Activated T-helper 17 cell treated with anti-CD3 and anti-CD28 coated beads, Interleukin-2, amount 50 U/mL, for 72 hours (primary cell): ENCODE results near the gene HCLS1. TPM values are rescaled to one million over a fixed set of nuclear protein-coding genes. Genes with fewer than 3 reads are reported as not detected.
"Not testable (repeated sequence)": the region's sequence is repeated elsewhere in the genome, so short reads cannot be mapped to it uniquely, and the experiment has no call there.

ENCODE experiments used
- ATAC-seq: fragments of 150-1000 bp; cut with Tn5 transposase; replicated peaks from 2 replicates; pipeline ENCODE4 v1.10.0; 2021; ENCODE audit warnings: mild to moderate bottlenecking, moderate library complexity
- H3K27ac Mint-ChIP-seq: one replicate; pipeline ENCODE4 v1.8.0; 2022; ENCODE audit warnings: mixed read lengths
- H3K27me3 Mint-ChIP-seq: one replicate; pipeline ENCODE4 v1.8.0; 2022; ENCODE audit warnings: mixed read lengths
- H3K36me3 Mint-ChIP-seq: one replicate; pipeline ENCODE4 v1.8.0; 2022; ENCODE audit warnings: low read depth, mild to moderate bottlenecking, mixed read lengths
- H3K4me1 Mint-ChIP-seq: one replicate; pipeline ENCODE4 v1.8.0; 2022; ENCODE audit warnings: mixed read lengths
- H3K4me3 Mint-ChIP-seq: one replicate; pipeline ENCODE4 v1.8.0; 2022; ENCODE audit warnings: mild to moderate bottlenecking, mixed read lengths
- H3K9me3 Mint-ChIP-seq: one replicate; pipeline ENCODE4 v1.8.0; 2022; ENCODE audit warnings: mixed read lengths
- total RNA-seq, 2 donors: library from RNA; stranded (reverse); gene quantifications; one replicate each; pipeline ENCODE4 v1.2.3, GENCODE V29; 2022

The HCLS1 gene
- total RNA-seq = 100 to 1,000 TPM; 255 to 289 TPM

- Mint-ChIP-seq H3K27me3 (no peaks in the 10 kb centered on the region), H3K9me3 (peaks cover 4% of the 10 kb centered on the region), H3K4me3 (peak within 1 kb of the TSS; percentile 97), H3K4me1 (peaks cover 25% of the 10 kb centered on the region), H3K27ac (peak within 1 kb of the TSS; percentile 99), H3K36me3 (peaks cover 74% of the 10 kb centered on the region)
- ATAC-seq = peak; percentile 86
These were observed at the start of gene HCLS1 for GRCh38 chr3:121660356-121661171. Gene HCLS1, minus strand, starts transcription at chr3:121660903. Its CDS starts 2,556 bp downstream, at chr3:121658347.

GRCh38 chr3:121710347-121710746 is 49.6 kb upstream of the HCLS1 start:
- H3K9me3 Mint-ChIP-seq = no peaks in the 10 kb centered on the region
- H3K36me3 Mint-ChIP-seq = peaks cover 92% of the 10 kb centered on the region
- no peaks in the 10 kb centered on the region for H3K27me3 Mint-ChIP-seq
- no peak overlapping the region for H3K4me3 Mint-ChIP-seq
- H3K27ac Mint-ChIP-seq = no peak overlapping the region
- no peak for ATAC-seq
- H3K4me1 Mint-ChIP-seq = peaks cover 11% of the 10 kb centered on the region

GRCh38 chr3:121707531-121708273 is 47.0 kb upstream of the HCLS1 start:
- Mint-ChIP-seq H3K36me3 (peaks cover 90% of the 10 kb centered on the region), H3K9me3 (no peaks in the 10 kb centered on the region), H3K4me1 (peaks cover 13% of the 10 kb centered on the region), H3K27ac (no peak overlapping the region), H3K27me3 (no peaks in the 10 kb centered on the region), H3K4me3 (no peak overlapping the region)
- no peak for ATAC-seq

- Mint-ChIP-seq H3K9me3 (no peaks in the 10 kb centered on the region), H3K4me3 (no peak overlapping the region), H3K27ac (no peak overlapping the region), H3K27me3 (no peaks in the 10 kb centered on the region), H3K36me3 (peaks cover 98% of the 10 kb centered on the region), H3K4me1 (peaks cover 13% of the 10 kb centered on the region)
- ATAC-seq = no peak
These were observed 44.8 kb upstream of the HCLS1 start for GRCh38 chr3:121705541-121705940.

GRCh38 chr3:121703973-121704372 is 43.3 kb upstream of the HCLS1 start:
- no peak for ATAC-seq
- Mint-ChIP-seq H3K27ac (no peak overlapping the region), H3K9me3 (no peaks in the 10 kb centered on the region), H3K4me3 (no peak overlapping the region), H3K4me1 (peaks cover 6% of the 10 kb centered on the region), H3K36me3 (peaks cover 98% of the 10 kb centered on the region), H3K27me3 (no peaks in the 10 kb centered on the region)

- Mint-ChIP-seq H3K4me1 (no peaks in the 10 kb centered on the region), H3K9me3 (no peaks in the 10 kb centered on the region), H3K27ac (no peak overlapping the region), H3K36me3 (peaks cover 72% of the 10 kb centered on the region), H3K4me3 (no peak overlapping the region), H3K27me3 (no peaks in the 10 kb centered on the region)
- no peak for ATAC-seq
These were observed 38.2 kb upstream of the HCLS1 start for GRCh38 chr3:121698901-121699300.

- H3K27me3 Mint-ChIP-seq = no peaks in the 10 kb centered on the region
- no peaks in the 10 kb centered on the region for H3K9me3 Mint-ChIP-seq
- H3K27ac Mint-ChIP-seq = no peak overlapping the region
- peaks cover 68% of the 10 kb centered on the region for H3K36me3 Mint-ChIP-seq
- no peak for ATAC-seq
- no peak overlapping the region for H3K4me3 Mint-ChIP-seq
- H3K4me1 Mint-ChIP-seq = no peaks in the 10 kb centered on the region
These were observed 37.8 kb upstream of the HCLS1 start for GRCh38 chr3:121698476-121698875.

- Mint-ChIP-seq H3K27me3 (no peaks in the 10 kb centered on the region), H3K36me3 (peaks cover 45% of the 10 kb centered on the region), H3K4me1 (peaks cover 10% of the 10 kb centered on the region), H3K9me3 (no peaks in the 10 kb centered on the region), H3K4me3 (no peak overlapping the region), H3K27ac (no peak overlapping the region)
- ATAC-seq = no peak
These were observed 35.5 kb upstream of the HCLS1 start for GRCh38 chr3:121696186-121696585.

- H3K9me3 Mint-ChIP-seq = no peaks in the 10 kb centered on the region
- no peak overlapping the region for H3K4me3 Mint-ChIP-seq
- H3K27ac Mint-ChIP-seq = no peak overlapping the region
- H3K27me3 Mint-ChIP-seq = no peaks in the 10 kb centered on the region
- ATAC-seq = no peak
- peaks cover 16% of the 10 kb centered on the region for H3K4me1 Mint-ChIP-seq
- peaks cover 21% of the 10 kb centered on the region for H3K36me3 Mint-ChIP-seq
These were observed 31.5 kb upstream of the HCLS1 start for GRCh38 chr3:121692010-121692699.

- Mint-ChIP-seq H3K4me1 (peaks cover 16% of the 10 kb centered on the region), H3K36me3 (peaks cover 29% of the 10 kb centered on the region), H3K27me3 (no peaks in the 10 kb centered on the region), H3K27ac (peak overlapping the region; percentile 31), H3K9me3 (peaks cover 5% of the 10 kb centered on the region), H3K4me3 (no peak overlapping the region)
- peak; percentile 63 for ATAC-seq
These were observed 30.2 kb upstream of the HCLS1 start for GRCh38 chr3:121690777-121691405.

GRCh38 chr3:121688747-121689146 is 28.0 kb upstream of the HCLS1 start:
- ATAC-seq, H3K9me3 Mint-ChIP-seq, H3K4me3 Mint-ChIP-seq, H3K27ac Mint-ChIP-seq, H3K27me3 Mint-ChIP-seq: not testable (repeated sequence)
- H3K36me3 Mint-ChIP-seq = peaks cover 44% of the 10 kb centered on the region
- H3K4me1 Mint-ChIP-seq = peaks cover 16% of the 10 kb centered on the region

GRCh38 chr3:121681792-121682191 is 21.1 kb upstream of the HCLS1 start:
- Mint-ChIP-seq H3K4me1 (no peaks in the 10 kb centered on the region), H3K36me3 (peaks cover 92% of the 10 kb centered on the region), H3K27ac (no peak overlapping the region), H3K4me3 (no peak overlapping the region), H3K27me3 (no peaks in the 10 kb centered on the region), H3K9me3 (peaks cover 5% of the 10 kb centered on the region)
- peak; percentile 70 for ATAC-seq

GRCh38 chr3:121677141-121677540 is 16.4 kb upstream of the HCLS1 start:
- no peak overlapping the region for H3K4me3 Mint-ChIP-seq
- H3K27me3 Mint-ChIP-seq = no peaks in the 10 kb centered on the region
- H3K4me1 Mint-ChIP-seq = no peaks in the 10 kb centered on the region
- no peak for ATAC-seq
- H3K36me3 Mint-ChIP-seq = peaks cover 100% of the 10 kb centered on the region
- H3K27ac Mint-ChIP-seq = no peak overlapping the region
- H3K9me3 Mint-ChIP-seq = no peaks in the 10 kb centered on the region

- Mint-ChIP-seq H3K27me3 (no peaks in the 10 kb centered on the region), H3K27ac (no peak overlapping the region), H3K4me3 (no peak overlapping the region), H3K9me3 (no peaks in the 10 kb centered on the region), H3K36me3 (peaks cover 97% of the 10 kb centered on the region), H3K4me1 (no peaks in the 10 kb centered on the region)
- ATAC-seq = no peak
These were observed 10.0 kb upstream of the HCLS1 start for GRCh38 chr3:121670676-121671075.
